Fibroblast of gingiva (primary cell): ENCODE results near the gene AOX1.
"Not testable (repeated sequence)": the region's sequence is repeated elsewhere in the genome, so short reads cannot be mapped to it uniquely, and the experiment has no call there.

Source experiments
- DNase-seq: peaks from one replicate; pipeline ENCODE4 v3.0.0-alpha.2; 2011; ENCODE audit warnings: low read depth

AOX1 gene

GRCh38 chr2:200602584-200602983 is 16.8 kb downstream of the AOX1 start:
- no peak for DNase-seq

- peak; percentile 56 for DNase-seq
Measured at GRCh38 chr2:200603972-200604371, 18.2 kb downstream of the AOX1 start.

GRCh38 chr2:200604571-200605255 is 18.9 kb downstream of the AOX1 start:
- DNase-seq = peak; percentile 36

GRCh38 chr2:200608341-200609027 is 22.7 kb downstream of the AOX1 start:
- no peak for DNase-seq

- DNase-seq = peak; percentile 84
Measured at GRCh38 chr2:200609028-200609614, 23.3 kb downstream of the AOX1 start.

GRCh38 chr2:200610217-200610616 is 24.4 kb downstream of the AOX1 start:
- not testable (repeated sequence) for DNase-seq

- no peak for DNase-seq
Measured at GRCh38 chr2:200613692-200614091, 27.9 kb downstream of the AOX1 start.

- DNase-seq = no peak
Measured at GRCh38 chr2:200614249-200614648, 28.4 kb downstream of the AOX1 start.

GRCh38 chr2:200615247-200615646 is 29.4 kb downstream of the AOX1 start:
- DNase-seq = peak; percentile 83

GRCh38 chr2:200616193-200616592 is 30.4 kb downstream of the AOX1 start:
- DNase-seq = no peak

- DNase-seq = peak; percentile 69
Measured at GRCh38 chr2:200616656-200617055, 30.8 kb downstream of the AOX1 start.

- peak; percentile 58 for DNase-seq
Measured at GRCh38 chr2:200617156-200618053, 31.6 kb downstream of the AOX1 start.

- DNase-seq = no peak
Measured at GRCh38 chr2:200618054-200618419, 32.2 kb downstream of the AOX1 start.

GRCh38 chr2:200618590-200619021 is 32.8 kb downstream of the AOX1 start:
- peak; percentile 87 for DNase-seq

GRCh38 chr2:200619279-200619678 is 33.5 kb downstream of the AOX1 start:
- no peak for DNase-seq

GRCh38 chr2:200620606-200621390 is 35.0 kb downstream of the AOX1 start:
- DNase-seq = no peak

GRCh38 chr2:200622106-200622505 is 36.3 kb downstream of the AOX1 start:
- no peak for DNase-seq

- DNase-seq = peak; percentile 38
Measured at GRCh38 chr2:200624026-200624425, 38.2 kb downstream of the AOX1 start.

- peak; percentile 78 for DNase-seq
Measured at GRCh38 chr2:200624658-200625057, 38.8 kb downstream of the AOX1 start.

GRCh38 chr2:200625282-200625681 is 39.5 kb downstream of the AOX1 start:
- DNase-seq = no peak

- DNase-seq = peak; percentile 85
Measured at GRCh38 chr2:200625958-200626363, 40.1 kb downstream of the AOX1 start.
